Sigmoid colon (tissue), 3 donors: ENCODE results near the gene COG5.

Experiments
- POLR2A ChIP-seq, 2 donors: fragments of 450-650 bp; IDR thresholded peaks; one replicate each; pipeline ENCODE4 v1.6.1; 2016; ENCODE audit warnings: antibody characterized with exemption in 2 of 2, mild to moderate bottlenecking in 2 of 2, moderate library complexity in 2 of 2
- TF ChIP-seq, protein P1 (sequence below), 4 experiments: fragments of 450-650 bp in 3 of 4; fragments of 200-600 bp in 1 of 4; IDR thresholded peaks; one replicate each; pipeline ENCODE4 v1.5.1; 2016 to 2019; ENCODE audit warnings: antibody characterized with exemption in 4 of 4, mild to moderate bottlenecking in 3 of 4, moderate library complexity in 2 of 4

DNA sequence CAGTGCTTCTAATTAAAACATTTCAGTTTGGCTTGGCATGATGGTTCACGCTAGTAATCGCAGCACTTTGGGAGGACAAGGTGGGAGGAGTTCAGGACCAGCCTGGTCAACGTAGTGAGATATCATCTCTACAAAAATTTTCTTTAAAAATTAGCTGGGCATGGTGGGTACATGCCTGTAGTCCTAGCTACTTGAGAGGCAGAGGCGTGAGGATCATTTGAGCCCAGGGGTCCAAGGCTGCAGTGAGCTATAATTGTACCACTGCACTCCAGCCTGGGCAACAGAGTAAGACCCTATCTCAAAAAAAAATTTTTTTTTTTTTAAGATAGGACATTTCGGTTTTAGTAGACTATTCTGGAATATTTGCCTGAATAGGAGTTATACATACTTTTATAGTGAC, 382.5 kb downstream of the COG5 start:
- TF ChIP-seq, protein P1, sequence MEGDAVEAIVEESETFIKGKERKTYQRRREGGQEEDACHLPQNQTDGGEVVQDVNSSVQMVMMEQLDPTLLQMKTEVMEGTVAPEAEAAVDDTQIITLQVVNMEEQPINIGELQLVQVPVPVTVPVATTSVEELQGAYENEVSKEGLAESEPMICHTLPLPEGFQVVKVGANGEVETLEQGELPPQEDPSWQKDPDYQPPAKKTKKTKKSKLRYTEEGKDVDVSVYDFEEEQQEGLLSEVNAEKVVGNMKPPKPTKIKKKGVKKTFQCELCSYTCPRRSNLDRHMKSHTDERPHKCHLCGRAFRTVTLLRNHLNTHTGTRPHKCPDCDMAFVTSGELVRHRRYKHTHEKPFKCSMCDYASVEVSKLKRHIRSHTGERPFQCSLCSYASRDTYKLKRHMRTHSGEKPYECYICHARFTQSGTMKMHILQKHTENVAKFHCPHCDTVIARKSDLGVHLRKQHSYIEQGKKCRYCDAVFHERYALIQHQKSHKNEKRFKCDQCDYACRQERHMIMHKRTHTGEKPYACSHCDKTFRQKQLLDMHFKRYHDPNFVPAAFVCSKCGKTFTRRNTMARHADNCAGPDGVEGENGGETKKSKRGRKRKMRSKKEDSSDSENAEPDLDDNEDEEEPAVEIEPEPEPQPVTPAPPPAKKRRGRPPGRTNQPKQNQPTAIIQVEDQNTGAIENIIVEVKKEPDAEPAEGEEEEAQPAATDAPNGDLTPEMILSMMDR (IDR thresholded peaks at IDR 0.05), result no peak
- TF ChIP-seq POLR2A (IDR thresholded peaks at IDR 0.05), result no peak
